GM12878 (cell line): Measurements from ENCODE around the gene RDM1.

Experiments
- CREB1 ChIP-seq: IDR thresholded peaks from 2 replicates; pipeline ENCODE4 v1.6.1; 2012; ENCODE audit warnings: low read depth, mild to moderate bottlenecking, inconsistent platforms
- HDGF ChIP-seq: fragments of 450-650 bp; IDR thresholded peaks from 2 replicates; pipeline ENCODE4 v1.6.1; 2016; ENCODE audit warnings: antibody characterized with exemption
- IKZF1 ChIP-seq: fragments of 450-650 bp; conservative IDR thresholded peaks from 2 replicates; pipeline ENCODE4 v1.6.1; 2017; ENCODE audit warnings: antibody characterized with exemption, mild to moderate bottlenecking
- NR2C2 ChIP-seq: IDR thresholded peaks from 2 replicates; pipeline ENCODE4 v1.6.1; 2011; ENCODE audit warnings: borderline replicate concordance, low read depth; ENCODE audit not compliant: control insufficient read depth, insufficient read length
- POLR2A ChIP-seq: IDR thresholded peaks from 2 replicates; pipeline ENCODE4 v1.6.1; 2011; ENCODE audit warnings: low read depth, mild to moderate bottlenecking, low read length
- POLR2AphosphoS5 ChIP-seq: IDR thresholded peaks from 2 replicates; pipeline ENCODE4 v1.6.1; 2011; ENCODE audit warnings: mild to moderate bottlenecking, low read length, inconsistent platforms
- POU2F2 ChIP-seq: IDR thresholded peaks from 3 replicates; pipeline ENCODE4 v1.6.1; 2011; ENCODE audit warnings: low read depth, mild to moderate bottlenecking, low read length, borderline replicate concordance
- RAD21 ChIP-seq: IDR thresholded peaks from 2 replicates; pipeline ENCODE4 v1.6.1; 2011; ENCODE audit warnings: mild to moderate bottlenecking, low read depth, low read length, moderate library complexity; ENCODE audit not compliant: insufficient read depth
- RAD51 ChIP-seq: fragments of 450-650 bp; IDR thresholded peaks from 2 replicates; pipeline ENCODE4 v1.6.1; 2016; ENCODE audit warnings: moderate library complexity, mild to moderate bottlenecking, inconsistent platforms
- TAF1 ChIP-seq: IDR thresholded peaks from 2 replicates; pipeline ENCODE4 v1.6.1; 2011; ENCODE audit warnings: mild to moderate bottlenecking, low read depth, low read length, borderline replicate concordance
- TF ChIP-seq, protein P1 (sequence below), 3 experiments: IDR thresholded peaks in 2 of 3; conservative IDR thresholded peaks in 1 of 3; 2 replicates each; pipeline ENCODE4 v1.5.1; 2011; ENCODE audit warnings: low read depth in 3 of 3, low read length in 3 of 3, mild to moderate bottlenecking in 3 of 3, control low read depth in 2 of 3, moderate library complexity in 2 of 3, inconsistent platforms in 1 of 3, mixed read lengths in 1 of 3; ENCODE audit not compliant: control insufficient read depth in 2 of 3, insufficient read depth in 1 of 3; ENCODE audit errors: extremely low read depth in 1 of 3
- TF ChIP-seq, protein P2 (sequence below): IDR thresholded peaks from 2 replicates; pipeline ENCODE4 v1.6.1; 2012; ENCODE audit warnings: low read depth, low read length, improper control_type of control experiment

DNA sequence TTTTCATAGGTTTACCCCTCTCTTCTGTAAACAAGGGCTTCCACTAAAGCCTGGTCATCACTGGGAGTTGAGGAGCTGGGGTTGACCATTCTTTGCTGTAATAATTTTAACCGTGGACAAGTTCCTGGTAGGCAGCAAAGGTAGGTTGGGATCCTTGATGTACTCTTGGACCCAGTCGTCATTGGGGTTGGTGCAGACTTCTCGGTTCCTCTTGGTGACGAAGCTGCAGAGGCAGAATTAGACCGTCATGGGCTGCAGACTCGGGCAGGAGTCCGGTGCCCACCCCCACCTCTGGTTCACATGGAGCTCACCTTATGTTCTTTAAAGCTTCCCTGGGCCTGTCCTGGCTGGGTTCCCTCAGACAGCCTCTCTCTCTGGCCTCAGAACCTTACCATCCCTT lies 46.9 kb upstream of the RDM1 start:
- TF ChIP-seq, protein P1, sequence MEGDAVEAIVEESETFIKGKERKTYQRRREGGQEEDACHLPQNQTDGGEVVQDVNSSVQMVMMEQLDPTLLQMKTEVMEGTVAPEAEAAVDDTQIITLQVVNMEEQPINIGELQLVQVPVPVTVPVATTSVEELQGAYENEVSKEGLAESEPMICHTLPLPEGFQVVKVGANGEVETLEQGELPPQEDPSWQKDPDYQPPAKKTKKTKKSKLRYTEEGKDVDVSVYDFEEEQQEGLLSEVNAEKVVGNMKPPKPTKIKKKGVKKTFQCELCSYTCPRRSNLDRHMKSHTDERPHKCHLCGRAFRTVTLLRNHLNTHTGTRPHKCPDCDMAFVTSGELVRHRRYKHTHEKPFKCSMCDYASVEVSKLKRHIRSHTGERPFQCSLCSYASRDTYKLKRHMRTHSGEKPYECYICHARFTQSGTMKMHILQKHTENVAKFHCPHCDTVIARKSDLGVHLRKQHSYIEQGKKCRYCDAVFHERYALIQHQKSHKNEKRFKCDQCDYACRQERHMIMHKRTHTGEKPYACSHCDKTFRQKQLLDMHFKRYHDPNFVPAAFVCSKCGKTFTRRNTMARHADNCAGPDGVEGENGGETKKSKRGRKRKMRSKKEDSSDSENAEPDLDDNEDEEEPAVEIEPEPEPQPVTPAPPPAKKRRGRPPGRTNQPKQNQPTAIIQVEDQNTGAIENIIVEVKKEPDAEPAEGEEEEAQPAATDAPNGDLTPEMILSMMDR (IDR thresholded peaks at IDR 0.05 in 2 of 3, conservative IDR thresholded peaks at IDR 0.05 in 1 of 3; ENCODE audit: control insufficient read depth in 2 of 3, extremely low read depth in 1 of 3, insufficient read depth in 1 of 3, low read depth in 3 of 3, low read length in 3 of 3), result no peak
- TF ChIP-seq POLR2A (no peak), HDGF (no peak), CREB1 (no peak), TAF1 (no peak), POU2F2 (peak; percentile 35; the same call in 1 of the 3 replicates), NR2C2 (no peak), RAD21 (no peak), IKZF1 (peak; percentile 61), POLR2AphosphoS5 (no peak), RAD51 (no peak)
- TF ChIP-seq, protein P2, sequence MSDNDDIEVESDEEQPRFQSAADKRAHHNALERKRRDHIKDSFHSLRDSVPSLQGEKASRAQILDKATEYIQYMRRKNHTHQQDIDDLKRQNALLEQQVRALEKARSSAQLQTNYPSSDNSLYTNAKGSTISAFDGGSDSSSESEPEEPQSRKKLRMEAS, result no peak
